ENCODE results near the gene KCNMA1.

DNA sequence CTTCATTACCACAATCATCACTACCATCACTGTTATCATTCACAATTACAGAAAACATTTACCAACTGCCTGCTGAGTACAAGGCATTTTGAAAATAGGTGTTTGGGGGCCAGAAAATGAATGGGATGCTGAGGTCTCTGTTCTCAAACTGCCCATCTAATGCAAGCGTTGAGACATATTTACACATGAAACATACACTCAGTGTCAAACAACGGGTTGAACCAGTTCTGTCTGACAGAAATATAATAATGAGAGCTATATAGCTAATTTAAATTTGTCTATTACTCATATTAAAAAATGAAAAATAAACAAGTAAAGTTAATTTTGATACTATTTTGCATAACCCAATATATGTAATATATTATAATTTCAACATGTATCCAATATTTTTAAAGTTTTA, 303.1 kb downstream of the KCNMA1 start:
- TF ChIP-seq, protein P1, sequence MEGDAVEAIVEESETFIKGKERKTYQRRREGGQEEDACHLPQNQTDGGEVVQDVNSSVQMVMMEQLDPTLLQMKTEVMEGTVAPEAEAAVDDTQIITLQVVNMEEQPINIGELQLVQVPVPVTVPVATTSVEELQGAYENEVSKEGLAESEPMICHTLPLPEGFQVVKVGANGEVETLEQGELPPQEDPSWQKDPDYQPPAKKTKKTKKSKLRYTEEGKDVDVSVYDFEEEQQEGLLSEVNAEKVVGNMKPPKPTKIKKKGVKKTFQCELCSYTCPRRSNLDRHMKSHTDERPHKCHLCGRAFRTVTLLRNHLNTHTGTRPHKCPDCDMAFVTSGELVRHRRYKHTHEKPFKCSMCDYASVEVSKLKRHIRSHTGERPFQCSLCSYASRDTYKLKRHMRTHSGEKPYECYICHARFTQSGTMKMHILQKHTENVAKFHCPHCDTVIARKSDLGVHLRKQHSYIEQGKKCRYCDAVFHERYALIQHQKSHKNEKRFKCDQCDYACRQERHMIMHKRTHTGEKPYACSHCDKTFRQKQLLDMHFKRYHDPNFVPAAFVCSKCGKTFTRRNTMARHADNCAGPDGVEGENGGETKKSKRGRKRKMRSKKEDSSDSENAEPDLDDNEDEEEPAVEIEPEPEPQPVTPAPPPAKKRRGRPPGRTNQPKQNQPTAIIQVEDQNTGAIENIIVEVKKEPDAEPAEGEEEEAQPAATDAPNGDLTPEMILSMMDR (IDR thresholded peaks at IDR 0.05): no peak
- no peak for TF ChIP-seq POLR2AphosphoS5 (IDR thresholded peaks at IDR 0.05)
- TF ChIP-seq POLR2A (IDR thresholded peaks at IDR 0.05): no peak
